VCaP (cell line): ENCODE data around the gene XAB2.

Experiments used
- H3K27ac ChIP-seq: fragments of 450-650 bp; 2 replicates; pipeline ENCODE4 v1.5.1; 2017
- TF ChIP-seq, protein P1 (sequence below): fragments of 450-650 bp; conservative IDR thresholded peaks from 2 replicates; pipeline ENCODE4 v1.5.1; 2017; ENCODE audit warnings: mild to moderate bottlenecking, moderate library complexity

Gene XAB2

DNA sequence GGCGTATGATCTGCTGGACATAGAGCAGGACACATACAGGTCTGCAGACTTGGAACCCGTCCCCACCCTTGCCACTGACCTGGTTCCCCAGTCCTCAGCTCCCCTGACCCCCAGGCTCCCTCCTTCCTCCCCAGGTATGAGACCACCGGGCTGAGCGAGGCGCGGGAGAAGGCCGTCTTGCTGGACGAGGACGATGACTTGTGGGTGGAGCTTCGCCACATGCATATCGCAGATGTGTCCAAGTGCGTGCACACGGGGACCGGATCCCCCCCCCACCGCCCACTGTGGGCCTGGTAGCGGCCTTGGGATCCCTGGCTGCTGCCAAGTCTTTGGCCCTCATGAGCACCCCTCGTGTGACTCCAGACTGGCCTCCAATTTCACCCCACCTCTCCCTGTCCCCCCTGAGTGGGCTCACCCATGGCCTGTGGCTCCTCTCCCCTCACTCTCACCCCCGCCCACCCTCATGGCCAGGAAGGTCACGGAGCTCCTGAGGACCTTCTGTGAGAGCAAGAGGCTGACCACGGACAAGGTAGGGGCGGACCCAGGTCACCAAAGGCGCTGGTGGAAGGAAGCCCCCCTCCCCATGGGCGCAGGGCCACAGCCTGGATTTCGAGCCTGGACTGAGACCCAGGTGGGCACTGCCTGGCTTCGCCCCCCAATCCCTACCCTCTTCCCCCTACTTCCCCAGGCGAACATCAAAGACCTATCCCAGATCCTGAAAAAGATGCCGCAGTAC is 13.1 kb upstream of the XAB2 start:
- no peak overlapping the region for H3K27ac ChIP-seq
- TF ChIP-seq, protein P1, sequence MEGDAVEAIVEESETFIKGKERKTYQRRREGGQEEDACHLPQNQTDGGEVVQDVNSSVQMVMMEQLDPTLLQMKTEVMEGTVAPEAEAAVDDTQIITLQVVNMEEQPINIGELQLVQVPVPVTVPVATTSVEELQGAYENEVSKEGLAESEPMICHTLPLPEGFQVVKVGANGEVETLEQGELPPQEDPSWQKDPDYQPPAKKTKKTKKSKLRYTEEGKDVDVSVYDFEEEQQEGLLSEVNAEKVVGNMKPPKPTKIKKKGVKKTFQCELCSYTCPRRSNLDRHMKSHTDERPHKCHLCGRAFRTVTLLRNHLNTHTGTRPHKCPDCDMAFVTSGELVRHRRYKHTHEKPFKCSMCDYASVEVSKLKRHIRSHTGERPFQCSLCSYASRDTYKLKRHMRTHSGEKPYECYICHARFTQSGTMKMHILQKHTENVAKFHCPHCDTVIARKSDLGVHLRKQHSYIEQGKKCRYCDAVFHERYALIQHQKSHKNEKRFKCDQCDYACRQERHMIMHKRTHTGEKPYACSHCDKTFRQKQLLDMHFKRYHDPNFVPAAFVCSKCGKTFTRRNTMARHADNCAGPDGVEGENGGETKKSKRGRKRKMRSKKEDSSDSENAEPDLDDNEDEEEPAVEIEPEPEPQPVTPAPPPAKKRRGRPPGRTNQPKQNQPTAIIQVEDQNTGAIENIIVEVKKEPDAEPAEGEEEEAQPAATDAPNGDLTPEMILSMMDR = no peak

DNA sequence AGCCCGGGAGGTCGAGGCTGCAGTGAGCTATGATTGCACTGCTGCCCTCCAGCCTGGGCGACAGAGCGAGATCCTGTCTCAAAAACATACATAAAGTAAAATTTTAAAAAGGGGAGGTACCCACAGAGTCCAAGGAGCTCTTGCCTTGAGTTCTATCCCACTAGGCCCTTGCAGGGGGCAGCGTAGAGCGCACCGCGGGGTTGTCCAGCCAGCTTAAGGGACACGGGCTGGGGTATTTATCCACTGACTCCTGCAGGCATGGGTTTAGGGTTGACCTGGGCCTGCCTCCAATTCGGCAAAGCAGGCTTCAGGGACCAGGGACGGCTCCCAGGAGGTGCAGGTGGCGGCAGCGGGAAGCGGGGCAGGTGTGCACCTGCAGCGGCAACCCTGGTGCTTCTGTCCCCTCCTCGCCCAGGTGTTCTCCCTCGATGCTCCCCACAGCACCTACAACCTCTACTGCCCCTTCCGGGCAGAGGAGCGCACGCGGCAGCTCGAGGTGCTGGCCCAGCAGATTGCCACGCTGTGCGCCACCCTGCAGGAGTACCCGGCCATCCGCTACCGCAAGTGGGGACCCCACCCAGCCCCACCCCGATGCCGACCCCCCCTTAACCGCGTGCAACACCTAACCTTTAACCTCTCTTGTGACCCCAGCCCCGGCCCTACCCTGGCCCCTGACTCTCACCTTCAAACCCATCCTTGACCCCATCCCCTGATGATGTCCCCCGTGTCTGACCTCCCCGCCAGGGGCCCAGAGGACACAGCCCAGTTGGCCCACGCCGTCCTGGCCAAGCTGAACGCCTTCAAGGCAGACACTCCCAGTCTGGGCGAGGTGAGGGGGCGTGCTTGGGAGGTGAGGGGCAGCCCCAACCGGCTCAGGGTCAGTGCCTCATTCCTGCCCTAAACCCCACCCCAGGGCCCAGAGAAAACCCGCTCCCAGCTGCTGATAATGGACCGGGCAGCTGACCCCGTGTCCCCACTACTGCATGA is 12.2 kb upstream of the XAB2 start:
- no peak overlapping the region for H3K27ac ChIP-seq
- TF ChIP-seq, protein P1 = no peak

DNA sequence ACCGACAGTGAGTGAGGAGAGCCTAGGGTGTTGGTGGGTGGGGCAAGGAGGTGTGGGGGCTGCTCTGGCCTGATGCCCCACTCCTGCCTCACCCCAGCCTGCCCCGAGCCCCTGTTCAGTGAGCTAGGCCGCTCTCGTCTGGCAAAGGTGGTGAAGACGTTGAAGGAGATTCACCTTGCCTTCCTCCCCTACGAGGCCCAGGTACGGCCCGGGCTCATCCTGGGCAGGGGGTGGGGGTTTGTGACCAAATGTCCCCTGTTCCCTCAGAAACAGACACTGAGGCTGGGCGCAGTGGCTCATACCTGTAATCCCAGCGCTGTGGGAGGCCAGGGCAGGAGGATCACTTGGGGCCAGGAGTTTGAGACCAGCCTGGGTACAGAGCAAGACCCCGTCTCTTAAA is 11.5 kb upstream of the XAB2 start:
- TF ChIP-seq, protein P1 = no peak
- no peak overlapping the region for H3K27ac ChIP-seq

DNA sequence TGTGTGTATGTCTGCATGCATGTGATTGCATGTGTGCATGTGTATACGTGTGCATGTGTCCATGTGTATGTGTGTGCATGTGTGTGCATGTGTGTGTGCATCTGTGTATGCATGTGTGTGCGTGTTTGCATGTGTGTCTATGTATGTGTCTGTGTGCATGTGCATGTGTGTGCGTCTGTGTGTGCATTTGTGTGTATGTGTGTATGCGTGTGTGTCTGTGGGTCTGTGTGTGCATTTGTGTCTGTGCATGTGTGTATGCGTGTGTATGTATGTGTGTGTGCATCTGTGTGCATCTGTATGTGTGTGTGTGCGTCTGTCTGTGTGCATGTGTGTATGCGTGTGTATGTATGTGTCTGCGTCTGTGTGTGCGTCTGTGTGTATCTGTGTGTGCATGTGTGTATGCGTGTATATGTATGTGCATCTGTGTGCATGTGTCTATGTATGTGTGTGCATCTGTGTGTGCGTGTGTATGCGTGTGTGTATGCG is 10.6 kb upstream of the XAB2 start:
- TF ChIP-seq, protein P1 = no peak
- H3K27ac ChIP-seq = no peak overlapping the region

DNA sequence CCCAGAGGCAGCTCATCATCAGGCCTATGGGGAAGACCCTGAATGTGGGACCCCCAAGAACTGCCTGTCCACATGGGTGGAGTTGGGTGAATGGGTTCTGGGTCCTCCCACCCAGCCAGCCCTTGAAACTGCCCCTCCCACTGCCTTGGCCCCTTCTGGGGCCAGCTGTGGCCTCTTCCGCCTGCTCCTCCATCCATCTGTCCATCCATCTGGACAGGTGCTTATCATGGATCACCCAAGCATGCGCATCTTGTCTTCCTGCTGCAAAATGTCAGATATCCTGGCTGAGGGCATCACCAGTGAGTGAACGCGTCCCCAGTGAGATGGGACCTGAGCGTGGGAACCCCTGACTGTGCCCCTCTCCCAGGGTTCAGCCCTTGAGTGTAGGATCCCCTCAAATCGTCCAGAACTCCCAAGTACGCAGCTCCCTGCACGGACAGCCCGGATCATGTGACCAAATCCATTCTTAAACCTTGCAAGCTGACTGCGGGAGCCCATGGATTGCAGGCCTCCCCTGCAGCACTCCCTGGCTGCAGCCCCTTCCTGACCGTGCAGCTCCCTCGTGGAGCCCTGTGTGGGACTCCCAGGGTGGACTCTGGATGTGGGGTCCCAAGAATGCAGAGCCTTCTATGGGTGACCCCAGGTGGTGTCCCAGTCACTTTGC is 9.6 kb upstream of the XAB2 start:
- no peak overlapping the region for H3K27ac ChIP-seq
- TF ChIP-seq, protein P1 = no peak

DNA sequence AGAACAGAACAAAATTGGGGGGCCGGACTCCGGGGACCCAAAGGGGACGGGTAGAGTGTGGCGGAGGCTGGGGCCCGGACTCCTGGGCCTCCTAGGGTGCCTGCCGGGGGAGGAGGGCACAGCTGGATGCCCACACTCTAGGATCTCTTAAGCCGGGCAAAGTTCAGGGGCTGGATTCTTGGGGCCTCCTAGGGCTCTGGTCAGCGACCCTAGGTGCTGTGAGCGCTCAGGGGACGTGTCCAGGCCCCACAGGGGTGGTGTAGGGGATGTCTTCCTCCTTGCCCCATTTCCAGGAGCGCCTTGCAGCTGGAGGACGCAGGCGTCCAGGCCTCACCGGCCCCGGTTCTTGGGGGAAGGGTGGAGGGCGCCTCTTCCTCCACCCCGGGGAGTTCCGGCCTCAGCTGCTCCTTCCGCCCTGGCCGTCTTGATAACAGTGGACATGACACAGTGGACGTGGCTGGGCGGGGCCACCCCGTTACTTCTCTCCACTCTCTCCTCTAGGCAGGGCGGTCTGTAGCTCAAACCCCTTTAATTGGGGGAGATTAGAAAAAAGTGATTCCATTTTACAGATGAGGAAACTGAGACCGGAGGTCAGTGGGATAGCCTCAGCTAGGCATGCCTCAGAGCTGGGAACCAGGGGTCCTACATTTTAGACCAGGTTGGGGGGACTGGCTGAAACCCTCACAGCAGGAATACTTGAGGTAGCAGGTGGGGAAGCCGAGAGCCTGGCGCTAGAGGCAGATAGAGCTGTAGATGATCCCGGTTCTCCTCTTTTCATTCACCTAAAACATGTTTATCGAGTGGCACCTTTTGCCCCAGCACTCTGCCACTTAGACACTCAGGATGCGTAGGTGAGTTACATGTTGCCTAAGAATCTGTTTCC is 8.3 kb upstream of the XAB2 start:
- TF ChIP-seq, protein P1 = no peak
- no peak overlapping the region for H3K27ac ChIP-seq
